DMS79 treated with DMSO at 0.1 percent for 48 hours (cell line): ENCODE measurements around the gene FAM163B.

Source experiments
- DNase-seq: peaks from one replicate; lab custom pipeline; 2025; lab: John Stamatoyannopoulos, UW

FAM163B gene

DNA sequence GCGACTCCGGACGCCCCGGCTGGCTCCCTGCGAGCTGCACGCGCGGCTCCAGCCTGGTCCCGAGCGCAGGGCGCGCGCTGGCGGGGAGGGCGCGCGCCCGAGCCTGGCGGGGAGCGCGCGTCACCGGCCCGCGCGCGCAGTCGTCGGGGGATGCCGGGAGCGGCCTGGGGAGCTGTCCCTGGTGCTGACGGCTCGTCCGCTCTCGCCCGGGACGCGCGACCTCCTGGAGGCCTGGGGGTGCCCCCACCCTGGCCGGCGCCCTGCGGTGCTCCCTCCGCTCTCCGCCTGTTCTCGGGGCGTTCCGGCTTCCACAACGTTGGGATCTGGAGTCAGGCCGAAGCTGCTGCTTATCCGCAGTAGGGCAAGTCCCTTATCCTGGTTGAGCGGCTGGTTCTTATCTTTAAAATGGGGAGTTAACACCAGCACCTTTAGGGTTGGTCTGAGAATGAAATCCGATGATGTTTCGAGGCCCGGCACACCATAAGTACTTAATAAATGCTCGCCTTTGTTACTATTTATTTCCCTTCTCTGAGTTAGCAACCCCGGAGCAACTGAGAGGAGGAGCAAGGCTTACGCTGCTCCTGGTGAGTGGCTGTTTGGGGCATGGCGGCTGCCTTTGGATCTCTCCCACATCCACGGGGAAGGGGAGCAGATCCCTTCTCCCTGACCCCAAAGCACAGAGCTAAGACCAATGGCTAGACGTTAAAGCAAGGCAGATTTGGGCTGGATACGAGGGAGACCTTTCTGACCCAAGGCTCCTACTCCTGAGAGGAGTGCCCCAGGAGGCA, at the start of gene FAM163B:
FAM163B (minus strand) TSS at position 79 of the 788 bp plus-strand sequence. CDS start 29,166 bp downstream, outside the sequence.
- peak; percentile 59 for DNase-seq

DNA sequence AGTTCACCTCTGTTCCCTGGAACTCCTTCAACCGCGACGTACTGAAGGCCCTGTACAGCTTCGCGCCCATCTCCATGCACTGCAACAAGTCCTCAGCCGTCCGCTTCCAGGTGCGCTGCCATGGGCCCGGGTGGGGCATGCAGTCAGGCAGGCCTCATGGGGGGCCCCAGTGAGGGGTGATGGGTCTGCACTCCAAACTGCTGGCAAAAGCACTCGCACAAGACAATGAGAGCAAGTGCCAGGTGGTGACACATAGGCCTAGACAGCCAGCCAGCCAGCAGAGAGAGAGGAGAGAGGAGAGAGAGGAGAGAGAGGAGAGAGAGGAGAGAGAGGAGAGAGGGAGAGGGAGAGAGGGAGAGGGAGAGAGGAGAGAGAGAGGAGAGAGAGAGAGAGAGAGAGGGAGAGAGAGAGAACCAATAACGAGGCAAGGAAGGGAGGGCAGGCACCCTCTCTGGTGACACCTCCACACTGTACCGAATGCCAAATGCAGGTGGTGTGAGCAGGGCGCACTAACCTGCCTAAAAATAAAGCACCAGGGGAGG, 48.0 kb upstream of the FAM163B start:
- DNase-seq: peak; percentile 87

DNA sequence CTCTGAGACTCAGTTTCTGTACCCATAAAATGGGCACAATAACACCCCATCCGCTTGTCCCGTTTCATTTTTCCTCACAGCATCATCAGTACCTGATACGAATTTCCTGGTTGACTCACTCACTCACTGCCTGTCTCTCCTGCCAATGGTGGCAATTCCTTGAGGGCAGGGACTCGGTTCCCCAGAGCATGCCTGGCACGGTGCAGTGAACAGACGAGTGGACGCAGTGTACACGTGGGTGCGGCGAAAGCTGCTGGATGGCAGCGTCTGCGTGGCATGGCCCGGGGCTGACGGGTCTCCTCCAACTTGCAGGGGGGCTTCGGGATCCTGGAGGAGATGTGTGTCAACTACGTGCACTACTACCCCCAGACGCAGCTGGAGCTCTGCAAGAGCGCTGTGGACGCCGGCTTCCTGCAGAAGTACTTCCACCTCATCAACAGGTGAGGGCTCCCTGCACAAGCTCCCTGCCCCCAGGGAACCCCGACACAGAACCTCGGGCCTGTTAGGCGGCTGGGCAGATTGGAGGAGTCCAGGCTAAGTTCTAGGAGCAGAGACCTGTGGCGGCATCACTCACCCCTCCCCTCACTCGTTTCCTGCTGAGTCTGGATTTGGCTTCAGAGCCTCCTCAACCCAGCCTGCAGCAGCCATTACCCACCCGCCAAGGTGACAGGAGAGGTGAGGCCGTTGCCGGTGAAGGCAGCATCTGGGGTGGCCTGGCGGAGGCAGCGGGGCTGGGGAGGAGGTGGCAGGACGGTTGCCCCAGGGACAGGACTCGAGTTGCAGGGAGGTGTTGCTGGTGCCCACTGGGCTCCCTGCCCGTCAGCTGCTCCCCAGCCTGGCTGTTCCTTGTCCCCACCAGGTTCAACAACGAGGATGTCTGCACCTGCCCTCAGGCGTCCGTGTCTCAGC, 47.3 kb upstream of the FAM163B start:
- peak; percentile 87 for DNase-seq

DNA sequence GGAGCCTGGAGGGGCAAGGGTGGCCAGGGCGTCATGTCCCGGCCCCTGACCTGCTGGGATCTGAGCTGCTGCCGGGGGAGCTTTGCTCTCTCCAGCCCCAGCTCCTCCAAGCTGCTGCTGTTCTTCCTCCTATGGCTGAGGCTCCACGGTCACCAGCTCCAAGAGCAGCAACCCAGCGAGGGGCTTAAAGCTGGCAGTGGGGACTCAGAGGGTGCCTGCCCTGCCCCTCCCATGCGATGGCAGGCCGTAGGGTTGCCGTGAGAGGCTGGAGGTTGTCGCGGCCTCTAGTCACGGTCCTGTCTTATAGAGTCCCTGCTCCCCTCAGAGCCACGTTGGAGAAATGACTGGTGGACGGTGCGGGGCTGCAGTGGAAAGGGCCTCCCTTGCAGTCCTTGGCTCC, 46.5 kb upstream of the FAM163B start:
- DNase-seq: no peak

DNA sequence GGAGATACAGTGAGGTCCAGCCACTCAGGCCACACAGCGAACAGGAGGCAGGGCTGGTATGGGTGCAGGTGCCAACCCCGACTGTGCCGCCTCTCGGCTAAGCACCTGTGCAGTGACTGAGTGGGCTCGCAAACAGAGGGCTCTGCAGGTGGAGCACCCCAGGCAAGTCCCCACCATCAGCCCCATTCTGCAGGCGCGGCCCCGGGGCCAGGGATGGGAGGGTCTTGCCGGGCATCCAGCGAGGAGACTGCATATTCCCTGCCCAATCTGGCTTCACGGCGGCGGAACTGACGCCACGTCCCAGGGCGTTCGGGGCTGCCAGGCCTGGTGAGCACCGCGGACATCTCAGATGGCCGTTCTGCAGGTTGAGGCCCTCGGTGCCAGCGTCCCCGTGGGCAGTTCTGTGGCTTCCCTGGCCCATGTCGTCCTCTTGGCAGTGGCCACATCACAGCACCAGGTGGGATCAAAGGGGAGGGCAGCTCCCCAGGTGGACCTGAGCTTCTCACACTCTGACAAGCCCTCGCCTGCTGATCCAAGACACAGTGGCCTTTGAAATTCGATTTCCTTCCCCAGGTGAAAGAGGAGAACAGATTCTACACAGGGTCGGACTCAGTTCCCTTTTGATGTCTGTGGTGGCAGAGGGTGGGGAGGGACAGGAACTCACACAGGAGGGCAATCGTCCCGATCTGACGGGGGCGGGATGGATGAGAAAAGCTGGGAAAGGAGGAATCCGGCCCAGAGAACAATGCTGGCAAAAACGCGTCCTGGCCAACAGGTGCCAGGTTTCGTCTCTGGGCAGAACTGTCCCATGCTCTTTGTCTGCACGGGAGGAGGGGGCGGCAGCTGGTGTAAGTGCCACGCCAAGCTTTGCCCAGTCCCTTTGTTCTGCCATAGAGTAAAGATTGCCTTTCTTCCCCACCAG, 45.8 kb upstream of the FAM163B start:
- DNase-seq: no peak

DNA sequence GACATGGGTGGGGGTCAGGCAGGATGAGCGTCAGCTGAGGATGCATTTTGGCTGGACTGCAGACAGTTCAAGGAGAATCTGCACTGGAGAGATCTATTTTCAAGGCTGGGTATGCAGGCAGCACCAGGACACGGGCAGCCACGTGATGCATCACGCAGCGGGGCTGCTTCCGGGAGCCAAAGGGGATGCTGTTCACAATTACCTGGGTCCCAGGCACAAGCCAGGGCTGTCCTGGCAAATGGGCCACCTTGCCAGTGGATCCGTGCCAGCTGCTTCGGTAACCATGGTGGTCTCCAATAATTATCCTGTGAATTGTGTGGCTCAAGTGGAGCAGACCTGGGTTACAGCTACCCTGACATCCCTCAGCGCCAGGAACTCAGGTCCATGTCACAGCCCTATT, 44.4 kb upstream of the FAM163B start:
- DNase-seq: no peak

DNA sequence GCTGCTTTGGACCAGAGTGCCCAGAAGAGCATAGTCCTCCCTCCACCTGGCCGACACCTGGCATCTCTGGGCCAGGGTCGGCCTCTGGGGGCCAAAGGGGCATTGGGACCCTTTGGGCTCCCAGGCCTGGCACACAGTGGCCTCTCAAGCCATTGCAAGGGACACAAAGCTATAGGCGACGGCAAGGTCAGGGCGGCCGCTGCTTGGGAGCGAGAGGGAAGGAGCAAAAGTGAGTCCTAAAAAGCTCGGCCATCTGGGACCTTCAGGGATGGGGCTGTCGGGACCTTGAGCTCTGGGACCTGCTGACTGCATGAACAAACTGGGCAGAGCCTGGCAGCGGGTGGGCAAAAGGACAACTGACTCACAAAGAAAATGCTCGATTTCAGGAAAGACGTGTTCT, 40.8 kb upstream of the FAM163B start:
- DNase-seq: no peak

DNA sequence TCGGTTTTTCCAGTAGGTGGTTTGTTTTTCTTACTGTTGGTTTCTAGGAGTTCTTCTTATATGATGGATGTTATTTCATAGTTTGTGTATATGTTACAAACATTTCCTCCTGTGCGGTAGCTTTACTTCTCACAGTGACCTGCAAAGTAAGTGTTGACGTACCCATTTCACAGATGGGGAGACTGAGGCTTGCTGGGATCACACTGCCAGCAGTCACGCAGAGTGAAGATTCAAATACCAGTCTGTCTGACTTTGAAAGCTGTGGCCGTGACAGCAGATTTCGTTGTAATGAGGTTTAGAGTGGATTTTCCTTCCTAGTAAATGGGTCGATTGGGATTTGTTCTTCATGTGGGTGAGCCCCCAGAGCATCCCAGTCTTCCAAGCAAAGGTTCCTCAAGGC, 40.0 kb upstream of the FAM163B start:
- DNase-seq: no peak

DNA sequence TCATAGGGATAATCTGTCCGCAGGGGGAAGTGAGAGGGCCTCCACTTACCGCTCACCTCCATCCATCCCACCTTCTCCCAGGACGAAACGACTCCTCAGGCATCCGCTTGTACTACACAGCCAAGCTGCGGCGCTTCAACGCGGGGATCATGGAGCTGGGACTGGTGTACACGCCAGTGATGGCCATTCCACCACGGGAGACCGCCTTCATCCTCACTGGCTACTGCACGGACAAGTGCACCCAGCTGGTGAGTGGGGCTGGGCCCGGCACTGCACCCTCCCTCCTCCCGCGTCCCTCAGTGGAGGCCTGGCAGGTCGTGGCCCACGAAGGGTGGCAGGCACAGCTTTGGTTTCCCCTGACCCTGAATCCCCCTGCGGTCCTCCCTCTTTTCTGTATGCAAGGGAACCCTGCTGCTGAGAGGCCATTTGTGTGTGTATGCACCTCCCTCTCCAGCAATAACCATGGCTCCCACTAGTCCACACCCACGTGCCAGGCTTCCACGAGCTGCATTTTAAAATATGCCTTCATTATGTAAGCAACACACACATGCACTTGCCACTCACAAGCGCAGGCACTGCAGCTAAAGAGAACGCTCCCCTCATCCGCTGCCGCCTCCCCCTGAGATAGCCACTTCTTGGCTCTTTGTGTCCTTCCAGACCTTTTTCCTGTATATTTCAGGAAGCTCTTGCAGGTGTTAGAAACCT, 38.7 kb upstream of the FAM163B start:
- DNase-seq: no peak

DNA sequence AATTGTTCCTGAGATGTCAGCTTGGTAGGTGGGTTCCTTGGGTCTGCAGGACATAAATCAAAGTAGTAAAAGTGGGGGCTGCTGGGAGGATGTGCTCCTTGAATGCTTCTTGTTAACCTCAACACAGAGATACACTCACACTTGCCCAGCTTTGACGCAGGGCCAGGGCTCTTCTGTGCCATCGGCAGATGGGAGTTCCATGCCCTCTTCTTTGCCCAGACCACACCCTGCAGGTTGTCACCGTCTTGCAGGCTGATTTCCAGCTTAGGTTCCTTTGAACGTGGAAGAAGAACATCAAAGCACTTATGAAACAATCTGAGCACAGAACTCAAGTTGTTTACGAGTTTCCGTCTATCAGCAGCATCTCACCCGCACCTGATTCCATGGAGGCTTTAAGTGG, 38.0 kb upstream of the FAM163B start:
- DNase-seq: peak; percentile 73

DNA sequence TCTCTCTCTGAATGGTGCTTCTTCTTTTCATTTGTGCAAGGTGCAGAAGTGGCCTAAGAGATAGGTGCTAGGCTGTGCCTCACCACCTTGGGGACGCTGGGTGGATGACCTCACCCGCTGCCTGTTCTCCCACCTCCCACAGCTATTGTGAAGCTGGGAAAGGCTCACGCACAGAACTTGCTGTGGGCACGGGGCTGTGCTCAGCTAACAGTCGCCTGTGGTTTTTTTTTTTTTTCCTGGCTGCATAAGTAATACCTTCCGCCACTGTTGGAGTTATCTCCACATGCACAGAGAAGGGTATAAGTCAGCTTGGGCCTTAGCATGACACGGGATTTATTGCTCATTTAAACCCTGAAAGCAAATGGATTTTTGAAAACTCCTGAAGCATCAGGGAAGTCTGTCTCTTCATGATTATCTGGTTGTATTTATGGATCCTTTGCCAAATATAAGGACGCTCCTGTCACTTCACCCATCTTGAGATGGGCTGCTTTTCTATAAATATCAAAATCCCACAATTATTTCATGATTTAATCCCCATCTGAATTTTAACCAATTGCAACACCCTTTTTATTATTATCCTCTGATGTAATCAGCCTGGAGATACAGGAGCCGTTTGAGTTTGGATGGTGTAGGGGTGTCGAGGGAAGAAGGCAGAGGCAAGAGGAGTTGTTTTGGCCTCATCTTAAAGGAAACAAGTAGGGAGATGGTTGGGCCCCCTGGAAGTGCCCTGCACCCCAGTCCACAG, 36.0 kb upstream of the FAM163B start:
- no peak for DNase-seq

DNA sequence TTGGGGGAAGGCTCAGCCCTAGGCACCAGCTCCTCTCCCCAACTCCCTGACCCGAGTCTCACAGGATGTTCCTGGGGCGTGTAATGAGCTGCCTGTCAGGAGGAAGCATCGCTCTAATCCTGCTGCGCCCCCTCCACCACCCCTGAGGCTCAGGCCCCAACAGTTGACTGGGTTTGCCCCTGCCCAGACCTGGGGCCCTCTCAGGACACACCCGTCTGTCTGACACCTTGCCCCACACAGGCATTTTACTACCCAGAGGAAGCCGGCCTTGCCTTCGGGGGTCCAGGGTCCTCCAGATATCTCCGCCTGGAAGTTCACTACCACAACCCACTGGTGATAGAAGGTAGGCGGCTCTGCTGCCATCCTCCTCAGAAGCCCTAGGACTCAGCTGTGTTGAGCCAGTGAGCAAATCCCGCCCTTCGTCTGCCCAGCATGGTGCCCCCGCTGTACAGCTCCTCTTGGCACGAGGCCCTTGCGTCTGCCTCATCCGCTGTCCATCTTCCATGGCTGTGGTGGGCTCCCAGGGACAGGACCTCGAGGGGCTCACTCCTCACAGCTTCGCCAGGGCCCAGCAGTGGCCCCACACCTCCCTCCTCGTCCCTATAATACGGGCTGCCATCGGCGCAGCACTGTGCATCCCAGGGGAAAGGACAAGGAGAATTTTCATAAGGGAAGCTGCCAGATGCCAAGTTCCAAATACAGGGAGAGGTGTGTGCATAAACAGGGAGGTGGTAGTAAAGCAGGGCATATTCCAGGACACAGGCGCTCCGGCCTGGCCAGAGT, 35.0 kb upstream of the FAM163B start:
- no peak for DNase-seq

DNA sequence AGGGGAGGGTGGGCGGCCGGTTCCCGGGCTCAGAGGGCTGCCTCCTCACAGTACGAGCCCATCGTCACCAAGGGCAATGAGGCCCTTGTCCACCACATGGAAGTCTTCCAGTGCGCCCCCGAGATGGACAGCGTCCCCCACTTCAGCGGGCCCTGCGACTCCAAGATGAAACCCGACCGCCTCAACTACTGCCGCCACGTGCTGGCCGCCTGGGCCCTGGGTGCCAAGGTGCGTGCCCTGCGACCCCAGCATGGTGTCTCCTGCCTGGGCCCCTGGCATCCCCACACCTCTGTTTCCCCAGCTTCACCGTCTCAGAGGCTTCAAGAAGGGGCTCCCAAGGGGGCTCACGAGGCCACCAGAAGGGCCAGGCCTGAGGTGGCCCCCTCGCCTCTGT, 34.2 kb upstream of the FAM163B start:
- DNase-seq: no peak

DNA sequence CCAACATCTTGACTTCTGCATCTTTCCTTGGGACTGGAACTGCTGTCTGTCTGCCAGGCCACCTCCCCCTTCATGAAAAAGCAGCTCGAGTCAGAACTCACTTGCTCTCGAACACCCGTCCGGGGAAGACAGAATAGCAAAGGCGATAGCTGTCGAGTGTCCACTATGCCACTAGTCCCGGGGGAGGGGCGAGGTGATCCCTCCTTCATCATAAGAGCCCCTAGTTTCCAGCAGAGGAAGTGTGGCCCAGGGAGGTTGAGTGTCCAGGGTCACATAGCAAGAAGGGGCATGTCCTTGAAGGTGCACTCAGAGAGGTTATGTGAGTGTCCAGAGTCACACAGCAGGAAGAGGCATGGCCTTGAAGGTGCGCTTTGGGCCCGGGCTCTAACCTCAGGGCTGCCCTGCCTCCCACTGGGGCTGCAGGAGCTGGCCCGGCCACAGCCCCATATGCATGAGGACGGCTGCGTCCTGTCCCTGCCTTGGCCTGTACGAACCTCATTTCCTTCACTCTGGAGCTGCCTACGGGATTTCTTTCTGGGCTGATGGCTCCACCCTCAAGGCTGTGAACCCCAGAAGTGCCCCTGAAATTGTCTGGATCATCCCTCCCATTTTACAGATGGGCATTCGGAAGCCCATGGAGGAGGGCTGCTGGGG, 33.6 kb upstream of the FAM163B start:
- no peak for DNase-seq

DNA sequence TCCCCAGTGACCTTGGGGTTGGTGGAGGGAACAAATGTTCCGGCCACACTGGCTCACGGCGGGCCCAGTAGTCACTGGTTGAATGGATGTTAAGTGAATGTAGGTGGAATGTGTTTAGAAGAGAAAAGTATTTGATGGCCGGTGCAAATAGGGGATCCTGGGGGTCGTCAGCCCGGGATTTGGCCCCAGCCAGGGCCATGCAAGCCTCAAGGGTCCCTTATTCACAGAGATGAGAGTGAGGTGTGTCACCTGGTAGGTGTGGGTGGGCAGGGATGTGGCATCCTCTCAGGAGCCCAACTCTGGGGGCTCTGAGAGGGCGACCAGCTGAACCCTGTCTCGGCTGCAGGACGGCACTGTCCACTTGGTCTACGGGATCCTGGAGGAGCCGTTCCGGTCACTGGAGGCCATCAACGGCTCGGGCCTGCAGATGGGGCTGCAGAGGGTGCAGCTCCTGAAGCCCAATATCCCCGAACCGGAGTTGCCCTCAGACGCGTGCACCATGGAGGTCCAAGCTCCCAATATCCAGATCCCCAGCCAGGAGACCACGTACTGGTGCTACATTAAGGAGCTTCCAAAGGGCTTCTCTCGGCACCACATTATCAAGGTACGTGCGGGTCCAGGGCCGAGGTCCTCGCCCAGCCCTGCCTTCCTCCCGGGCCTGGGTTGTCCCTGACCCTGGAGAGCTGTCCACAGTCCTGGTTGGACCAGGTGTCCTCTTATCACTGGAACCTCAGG, 32.8 kb upstream of the FAM163B start:
- DNase-seq: no peak

DNA sequence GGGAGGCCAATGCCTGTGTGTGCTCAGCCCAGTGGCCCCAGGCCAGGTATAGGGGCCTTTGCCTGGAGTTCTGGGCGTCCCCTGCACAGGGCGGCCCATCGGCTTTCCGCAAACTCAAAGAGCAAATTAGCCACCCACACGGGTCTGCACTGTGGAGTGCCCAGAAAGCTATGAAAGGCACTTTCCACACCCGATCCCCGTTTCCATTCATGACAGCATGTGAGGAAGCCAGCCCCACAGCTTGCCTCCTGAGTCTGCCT, 32.1 kb upstream of the FAM163B start:
- DNase-seq: no peak

DNA sequence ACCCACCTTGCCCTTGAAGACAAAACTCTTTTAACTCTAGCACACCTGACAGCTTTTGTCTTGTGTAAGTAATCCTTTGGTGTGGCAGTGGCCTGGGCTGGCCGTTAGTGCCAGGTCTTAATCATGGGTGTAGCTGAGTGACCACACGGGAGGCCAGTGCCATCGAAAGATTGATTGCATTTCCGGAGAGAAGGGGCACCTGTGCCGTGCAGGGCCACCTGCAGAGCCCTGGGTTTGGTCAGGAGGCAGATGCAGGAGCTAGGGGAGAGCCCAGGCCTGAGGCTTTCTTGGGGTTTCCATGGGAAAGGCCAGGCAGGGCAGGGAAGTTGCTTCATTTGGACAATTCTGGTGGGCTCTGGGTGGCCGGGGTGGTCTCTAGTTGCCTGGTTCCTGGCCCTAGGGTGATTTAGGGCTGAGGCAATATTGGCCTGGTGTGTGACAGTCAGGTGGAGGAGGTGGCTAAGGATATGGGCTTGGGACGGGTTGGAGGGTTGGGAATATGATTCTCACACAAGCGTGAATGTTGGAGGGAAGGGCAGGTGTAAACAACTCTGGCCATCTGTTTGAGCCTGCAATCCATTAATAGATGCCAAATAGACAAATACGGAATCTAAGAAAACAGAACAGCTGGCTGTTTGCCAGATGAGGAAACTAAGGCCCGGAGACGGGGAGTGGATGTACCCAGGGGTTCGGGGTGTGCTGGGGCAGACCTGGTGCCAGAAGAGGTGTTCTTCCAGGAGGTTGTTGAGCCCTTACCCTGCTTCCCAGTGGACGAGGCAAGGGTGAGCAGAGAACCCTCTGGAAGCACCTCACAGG, 31.6 kb upstream of the FAM163B start:
- no peak for DNase-seq

DNA sequence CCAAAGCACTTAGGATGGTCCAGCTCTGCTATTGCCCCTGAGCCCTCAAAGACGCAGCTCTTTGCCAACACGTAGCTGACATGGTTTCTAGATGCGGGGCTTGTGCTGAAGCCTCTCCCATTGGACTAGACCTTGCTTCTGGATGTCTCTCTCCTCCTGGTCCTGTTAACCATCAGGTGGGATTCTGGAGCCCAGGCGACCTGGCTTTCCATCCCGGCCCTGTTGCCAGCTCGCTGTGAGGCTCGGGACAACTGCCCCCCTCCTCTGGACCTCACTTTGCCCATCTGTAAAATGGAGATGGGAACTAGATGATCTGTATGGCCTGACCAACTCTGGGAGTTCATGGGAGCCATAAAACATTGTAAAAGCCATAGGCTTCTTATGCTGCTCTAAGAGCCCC, 31.0 kb upstream of the FAM163B start:
- no peak for DNase-seq
